Measurements from ENCODE around the gene ZAP70. TPM values are rescaled to one million over a fixed set of nuclear protein-coding genes. Genes with fewer than 3 reads are reported as not detected.

Gene ZAP70
- total RNA-seq, result not detected in 2 replicates

GRCh38 chr2:97713296-97714083, at the start of gene ZAP70:
ZAP70 (plus strand) TSS chr2:97713576; CDS start chr2:97724037, 10,461 bp downstream.

GRCh38 chr2:97663962-97664635, 49.3 kb upstream of the ZAP70 start, which contains the start of gene ACTR1B:
ACTR1B (minus strand) TSS chr2:97664044; CDS start chr2:97663890, 154 bp downstream.

GRCh38 chr2:97669448-97669847, 43.9 kb upstream of the ZAP70 start, which contains the start of gene C2orf92:
C2orf92 (plus strand) TSS chr2:97669713; CDS start chr2:97669789, 76 bp downstream.

Other genes with a start within 250 kb of the ZAP70 start
- 6.5 and 6.8 TPM in 2 replicates for gene ANKRD36B, start 123.7 kb upstream of the ZAP70 start, total RNA-seq
- 373 and 381 TPM in 2 replicates for gene COX5B, start 67.5 kb upstream of the ZAP70 start, total RNA-seq
- gene ACTR1B, start 49.5 kb upstream of the ZAP70 start, total RNA-seq, result 40.7 and 70.1 TPM in 2 replicates
- 0.24 and 1.1 TPM in 2 replicates for gene C2orf92, start 43.9 kb upstream of the ZAP70 start, total RNA-seq